Cardiac ventricle fibroblast (primary cell): ENCODE data around the gene SRBD1. TPM values are rescaled to one million over a fixed set of nuclear protein-coding genes. Genes with fewer than 3 reads are reported as not detected.

Experiments
- total RNA-seq: library from RNA; depleted of rRNA; stranded (reverse); fragments of >200 nt; gene quantifications from 2 replicates; pipeline ENCODE4 v1.2.3, GENCODE V29; 2015

SRBD1 gene, protein sequence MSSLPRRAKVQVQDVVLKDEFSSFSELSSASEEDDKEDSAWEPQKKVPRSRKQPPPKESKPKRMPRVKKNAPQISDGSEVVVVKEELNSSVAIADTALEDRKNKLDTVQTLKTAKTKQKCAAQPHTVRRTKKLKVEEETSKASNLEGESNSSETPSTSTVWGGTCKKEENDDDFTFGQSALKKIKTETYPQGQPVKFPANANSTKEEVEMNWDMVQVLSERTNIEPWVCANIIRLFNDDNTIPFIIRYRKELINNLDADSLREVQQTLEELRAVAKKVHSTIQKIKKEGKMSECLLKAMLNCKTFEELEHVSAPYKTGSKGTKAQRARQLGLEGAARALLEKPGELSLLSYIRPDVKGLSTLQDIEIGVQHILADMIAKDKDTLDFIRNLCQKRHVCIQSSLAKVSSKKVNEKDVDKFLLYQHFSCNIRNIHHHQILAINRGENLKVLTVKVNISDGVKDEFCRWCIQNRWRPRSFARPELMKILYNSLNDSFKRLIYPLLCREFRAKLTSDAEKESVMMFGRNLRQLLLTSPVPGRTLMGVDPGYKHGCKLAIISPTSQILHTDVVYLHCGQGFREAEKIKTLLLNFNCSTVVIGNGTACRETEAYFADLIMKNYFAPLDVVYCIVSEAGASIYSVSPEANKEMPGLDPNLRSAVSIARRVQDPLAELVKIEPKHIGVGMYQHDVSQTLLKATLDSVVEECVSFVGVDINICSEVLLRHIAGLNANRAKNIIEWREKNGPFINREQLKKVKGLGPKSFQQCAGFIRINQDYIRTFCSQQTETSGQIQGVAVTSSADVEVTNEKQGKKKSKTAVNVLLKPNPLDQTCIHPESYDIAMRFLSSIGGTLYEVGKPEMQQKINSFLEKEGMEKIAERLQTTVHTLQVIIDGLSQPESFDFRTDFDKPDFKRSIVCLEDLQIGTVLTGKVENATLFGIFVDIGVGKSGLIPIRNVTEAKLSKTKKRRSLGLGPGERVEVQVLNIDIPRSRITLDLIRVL
- 8.9 and 12.5 TPM in 2 replicates for total RNA-seq

DNA sequence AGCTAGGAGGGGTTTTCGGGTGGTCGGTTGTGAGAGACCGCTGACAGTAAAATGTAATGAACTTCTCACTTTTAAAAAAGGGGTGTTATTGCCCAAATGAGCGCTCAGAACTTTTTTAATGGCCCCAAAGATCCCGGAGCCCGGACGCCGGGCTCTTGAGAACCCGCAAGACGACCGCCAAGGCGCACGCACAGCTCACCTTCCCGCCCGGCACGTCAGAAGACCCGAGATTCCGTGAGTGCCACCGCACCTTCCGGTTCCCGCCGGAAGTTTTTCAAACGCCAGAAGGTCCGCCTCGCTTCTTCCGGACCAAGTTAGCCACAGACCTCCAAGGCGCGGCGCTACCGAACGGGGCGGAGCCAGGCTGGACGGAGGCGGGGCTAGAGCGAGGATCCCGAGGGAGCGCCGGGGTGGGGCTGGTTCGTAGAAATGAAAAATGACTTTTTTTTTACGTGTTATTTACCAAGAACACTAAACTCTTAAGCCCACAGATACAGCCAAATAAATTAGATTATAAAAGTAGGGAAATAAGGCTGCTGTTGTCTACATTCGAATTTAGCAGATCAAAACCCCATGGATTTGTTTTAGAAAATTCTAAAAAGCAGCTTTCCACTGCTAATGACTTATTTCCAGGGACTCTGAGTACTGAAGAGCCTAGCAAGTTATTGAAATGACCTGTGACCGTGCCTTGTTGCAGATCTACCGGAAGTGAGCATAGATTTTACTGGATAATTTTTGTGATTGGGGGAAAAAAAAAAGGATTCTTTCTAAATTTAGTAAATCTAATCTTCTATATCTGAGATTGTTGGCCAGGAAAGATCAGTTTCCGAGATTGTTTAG is at the start of gene SRBD1:
Gene SRBD1 (minus strand): TSS at position 248 of the 840 bp plus-strand sequence. CDS start 5,826 bp downstream, outside the sequence.

DNA sequence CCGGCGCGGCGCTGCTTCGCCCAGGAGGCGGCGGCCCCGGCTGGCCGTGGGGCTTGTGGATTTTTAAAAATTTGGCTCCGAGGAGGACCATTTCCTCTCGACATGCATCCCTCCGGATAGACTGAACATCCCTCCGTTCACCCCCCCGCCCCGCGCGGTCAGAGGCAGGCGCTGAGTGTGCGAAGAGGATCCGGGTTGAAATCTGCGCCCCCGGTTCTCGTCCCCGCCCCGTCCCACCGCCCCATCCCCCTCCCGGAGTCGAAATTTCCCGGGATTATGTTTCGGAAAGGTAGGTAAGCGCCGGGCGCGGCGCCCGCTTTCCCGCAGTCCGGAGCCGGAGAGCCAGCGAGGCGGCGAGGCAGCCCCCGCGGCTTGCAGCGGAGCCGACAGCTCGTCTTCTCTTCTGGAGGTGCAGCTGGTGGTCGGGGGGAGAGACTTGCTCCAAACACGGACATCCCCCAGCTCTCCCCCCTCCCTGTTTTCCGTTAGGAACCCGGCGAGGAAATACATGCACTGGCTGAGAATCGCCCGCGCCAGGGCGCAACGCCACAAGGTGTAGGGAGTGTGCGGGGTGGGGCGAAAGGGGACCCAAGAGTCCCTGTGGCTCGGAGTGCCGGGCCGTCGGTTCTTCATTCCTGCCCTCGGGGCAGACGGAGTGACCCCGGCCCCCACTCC is 40.5 kb upstream of the SRBD1 start, which contains the start of gene PRKCE:
Gene PRKCE (plus strand): TSS at position 261 of the 675 bp plus-strand sequence.

Other genes starting within 250 kb of the SRBD1 start
- gene PRKCE, start 40.4 kb upstream of the SRBD1 start, total RNA-seq = 5.4 and 5.9 TPM in 2 replicates